HL-60 (cell line): Measurements from ENCODE around the gene DHX34.

Experiments used
- CTCF ChIP-seq: IDR thresholded peaks from one replicate; pipeline ENCODE4 v1.5.1; 2011; ENCODE audit warnings: low read length, control low read depth, inconsistent platforms; ENCODE audit not compliant: insufficient read depth
- GABPA ChIP-seq: IDR thresholded peaks from 2 replicates; pipeline ENCODE4 v1.6.1; 2012; ENCODE audit warnings: low read depth
- POLR2AphosphoS5 ChIP-seq: IDR thresholded peaks from 2 replicates; pipeline ENCODE4 v1.6.1; 2012; ENCODE audit warnings: low read depth
- SPI1 ChIP-seq: IDR thresholded peaks from 2 replicates; pipeline ENCODE4 v1.6.1; 2012; ENCODE audit warnings: low read depth, mild to moderate bottlenecking, borderline replicate concordance
- TF ChIP-seq, protein P1 (sequence below): IDR thresholded peaks from 2 replicates; pipeline ENCODE4 v1.6.1; 2012; ENCODE audit warnings: low read depth; ENCODE audit not compliant: insufficient replicate concordance

DNA sequence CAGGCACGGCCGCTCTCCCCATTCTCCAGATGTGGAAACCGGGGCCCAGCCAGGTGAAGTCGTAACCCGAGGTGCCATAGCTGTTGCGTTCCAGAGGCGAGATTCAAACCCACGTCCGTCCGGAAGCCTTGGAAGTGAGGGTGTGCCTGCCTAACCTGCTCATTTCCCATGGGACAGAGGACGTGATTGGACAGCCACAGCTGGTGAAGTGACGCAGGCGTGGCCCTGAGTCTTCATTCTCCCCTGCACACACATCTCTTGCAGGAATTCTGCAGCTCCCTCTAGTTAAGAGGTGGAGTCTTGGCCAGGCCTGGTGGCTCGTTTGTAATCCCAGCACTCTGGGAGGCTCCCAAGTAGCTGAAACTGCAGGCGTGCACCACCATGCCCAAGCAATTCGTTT lies 53.4 kb downstream of the DHX34 start:
- TF ChIP-seq SPI1, result no peak
- no peak for TF ChIP-seq CTCF
- TF ChIP-seq GABPA, result no peak
- TF ChIP-seq, protein P1, sequence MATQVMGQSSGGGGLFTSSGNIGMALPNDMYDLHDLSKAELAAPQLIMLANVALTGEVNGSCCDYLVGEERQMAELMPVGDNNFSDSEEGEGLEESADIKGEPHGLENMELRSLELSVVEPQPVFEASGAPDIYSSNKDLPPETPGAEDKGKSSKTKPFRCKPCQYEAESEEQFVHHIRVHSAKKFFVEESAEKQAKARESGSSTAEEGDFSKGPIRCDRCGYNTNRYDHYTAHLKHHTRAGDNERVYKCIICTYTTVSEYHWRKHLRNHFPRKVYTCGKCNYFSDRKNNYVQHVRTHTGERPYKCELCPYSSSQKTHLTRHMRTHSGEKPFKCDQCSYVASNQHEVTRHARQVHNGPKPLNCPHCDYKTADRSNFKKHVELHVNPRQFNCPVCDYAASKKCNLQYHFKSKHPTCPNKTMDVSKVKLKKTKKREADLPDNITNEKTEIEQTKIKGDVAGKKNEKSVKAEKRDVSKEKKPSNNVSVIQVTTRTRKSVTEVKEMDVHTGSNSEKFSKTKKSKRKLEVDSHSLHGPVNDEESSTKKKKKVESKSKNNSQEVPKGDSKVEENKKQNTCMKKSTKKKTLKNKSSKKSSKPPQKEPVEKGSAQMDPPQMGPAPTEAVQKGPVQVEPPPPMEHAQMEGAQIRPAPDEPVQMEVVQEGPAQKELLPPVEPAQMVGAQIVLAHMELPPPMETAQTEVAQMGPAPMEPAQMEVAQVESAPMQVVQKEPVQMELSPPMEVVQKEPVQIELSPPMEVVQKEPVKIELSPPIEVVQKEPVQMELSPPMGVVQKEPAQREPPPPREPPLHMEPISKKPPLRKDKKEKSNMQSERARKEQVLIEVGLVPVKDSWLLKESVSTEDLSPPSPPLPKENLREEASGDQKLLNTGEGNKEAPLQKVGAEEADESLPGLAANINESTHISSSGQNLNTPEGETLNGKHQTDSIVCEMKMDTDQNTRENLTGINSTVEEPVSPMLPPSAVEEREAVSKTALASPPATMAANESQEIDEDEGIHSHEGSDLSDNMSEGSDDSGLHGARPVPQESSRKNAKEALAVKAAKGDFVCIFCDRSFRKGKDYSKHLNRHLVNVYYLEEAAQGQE, result no peak
- no peak for TF ChIP-seq POLR2AphosphoS5
